Endothelial cell of umbilical vein (primary cell): ENCODE data around the gene SSR4. TPM values are rescaled to one million over a fixed set of nuclear protein-coding genes. Genes with fewer than 3 reads are reported as not detected.

ENCODE experiments used
- BruUV-seq: library from RNA; stranded (reverse); fragments of 400-500 nt; replicated peaks from 2 replicates; lab custom pipeline; 2021; lab: Mats Ljungman, UMichigan
- CTCF ChIA-PET: fragments of 300-600, 350-600 bp; sonication (Branson Sonifier 250); formaldehyde crosslinking; loops from one replicate; lab custom pipeline; 2021; ENCODE audit warnings: antibody characterized with exemption, inconsistent platforms; lab: Charles Lee
- POLR2A ChIA-PET: fragments of 300-600, 350-600 bp; sonication (Branson Sonifier 250); formaldehyde crosslinking; loops from one replicate; lab custom pipeline; 2021; ENCODE audit warnings: antibody characterized with exemption, inconsistent platforms; lab: Charles Lee
- DNase-seq: peaks from one replicate; pipeline ENCODE4 v3.0.0-alpha.2; 2011; ENCODE audit warnings: low read depth, low spot score
- FAIRE-seq: peaks from 2 replicates; lab custom pipeline; 2011; peaks lifted over from hg19 to GRCh38; lab: Jason Lieb, UNC
- H2AFZ ChIP-seq: 2 replicates; pipeline ENCODE4 v1.6.0; 2012; ENCODE audit warnings: low read depth, low read length, control low read depth, inconsistent platforms
- H3K27ac ChIP-seq: 2 replicates; pipeline ENCODE4 v1.5.1; 2011; ENCODE audit warnings: low read depth, mild to moderate bottlenecking, control low read depth, low read length, moderate library complexity; ENCODE audit not compliant: insufficient read depth
- H3K27me3 ChIP-seq, 2 experiments: 2 replicates each; pipeline versions ENCODE4 v1.6.0 to v1.6.1; 2011; ENCODE audit warnings: low read length in 2 of 2, mixed read lengths in 1 of 2; ENCODE audit not compliant: control insufficient read depth in 2 of 2, insufficient read depth in 2 of 2
- H3K36me3 ChIP-seq, 2 experiments: 2 replicates in 1 of 2; 3 replicates in 1 of 2; pipeline ENCODE4 v1.5.1; 2011; ENCODE audit warnings: low read length in 2 of 2, mild to moderate bottlenecking in 1 of 2, moderate library complexity in 1 of 2; ENCODE audit not compliant: control insufficient read depth in 2 of 2, insufficient read depth in 2 of 2; ENCODE audit errors: extremely low read depth in 1 of 2
- H3K4me1 ChIP-seq: 3 replicates; pipeline ENCODE4 v1.5.1; 2011; ENCODE audit warnings: mild to moderate bottlenecking, low read length; ENCODE audit not compliant: control insufficient read depth, insufficient read depth; ENCODE audit errors: extremely low read depth
- H3K4me2 ChIP-seq: 2 replicates; pipeline ENCODE4 v1.6.1; 2011; ENCODE audit warnings: low read length, control low read depth, mixed read lengths; ENCODE audit not compliant: insufficient read depth
- H3K4me3 ChIP-seq, 3 experiments: fragments of 200-600 bp in 1 of 3; sonication (generic), shearing (Covaris generic) in 1 of 3; replicated peaks in 1 of 3; 2 replicates each; pipeline ENCODE4 v1.5.1; 2011 to 2016; ENCODE audit warnings: control low read depth in 3 of 3, low read length in 3 of 3, mild to moderate bottlenecking in 2 of 3, inconsistent platforms in 1 of 3, low read depth in 1 of 3, moderate library complexity in 1 of 3; ENCODE audit not compliant: insufficient read depth in 1 of 3
- H3K79me2 ChIP-seq: 2 replicates; pipeline ENCODE4 v1.6.0; 2012; ENCODE audit warnings: low read length, inconsistent platforms; ENCODE audit not compliant: control insufficient read depth, insufficient read depth
- H3K9ac ChIP-seq: replicated peaks from 2 replicates; pipeline ENCODE3; 2011; ENCODE audit warnings: low read length, control low read depth; ENCODE audit not compliant: insufficient read depth; ENCODE audit errors: extremely low read depth
- H3K9me1 ChIP-seq: replicated peaks from 3 replicates; pipeline ENCODE4 v1.6.0; 2011; ENCODE audit warnings: mild to moderate bottlenecking, low read length; ENCODE audit not compliant: control insufficient read depth, insufficient read depth; ENCODE audit errors: extremely low read depth
- H3K9me3 ChIP-seq: replicated peaks from 2 replicates; pipeline ENCODE4 v1.5.1; 2012; ENCODE audit warnings: low read length, inconsistent platforms; ENCODE audit not compliant: control insufficient read depth, insufficient read depth
- H4K20me1 ChIP-seq: replicated peaks from 2 replicates; pipeline ENCODE3; 2011; ENCODE audit warnings: mild to moderate bottlenecking, low read length; ENCODE audit not compliant: control insufficient read depth, insufficient read depth; ENCODE audit errors: extremely low read depth
- EZH2 ChIP-seq: IDR thresholded peaks from 2 replicates; pipeline ENCODE4 v1.6.1; 2012; ENCODE audit warnings: borderline replicate concordance, low read depth, mild to moderate bottlenecking, moderate library complexity, low read length, inconsistent platforms; ENCODE audit not compliant: severe bottlenecking
- FOS ChIP-seq: IDR thresholded peaks from 2 replicates; pipeline ENCODE4 v1.6.1; 2011; ENCODE audit warnings: mild to moderate bottlenecking, low read length, moderate library complexity, borderline replicate concordance; ENCODE audit not compliant: insufficient read depth
- GATA2 ChIP-seq: IDR thresholded peaks from 2 replicates; pipeline ENCODE4 v1.7.0; 2011; ENCODE audit warnings: low read depth, mild to moderate bottlenecking, moderate library complexity, mixed read lengths, low read length; ENCODE audit not compliant: insufficient read length, insufficient read depth
- JUN ChIP-seq: IDR thresholded peaks from 2 replicates; pipeline ENCODE4 v1.6.1; 2011; ENCODE audit warnings: borderline replicate concordance, low read depth; ENCODE audit not compliant: insufficient read length, insufficient read depth
- MYC ChIP-seq: IDR thresholded peaks from one replicate; pipeline ENCODE4 v1.6.1; 2011; ENCODE audit warnings: mild to moderate bottlenecking, low read depth, low read length
- POLR2A ChIP-seq: IDR thresholded peaks from 2 replicates; pipeline ENCODE4 v1.6.1; 2012; ENCODE audit warnings: low read depth, mild to moderate bottlenecking, control low read depth, low read length
- POLR2AphosphoS5 ChIP-seq: IDR thresholded peaks from 2 replicates; pipeline ENCODE4 v1.6.1; 2012; ENCODE audit warnings: low read depth, mild to moderate bottlenecking, control low read depth, low read length, moderate library complexity; ENCODE audit not compliant: insufficient read depth
- dilution Hi-C: fragments of 300-500 bp; cut with MboI; formaldehyde crosslinking; loops from one replicate; pipeline ENCODE4 v1.15.0; 2019; ENCODE audit warnings: low sequenced_read_pairs; ENCODE audit not compliant: extremely low pct_ligation_motif_present
- intact Hi-C: fragments of 100-400 bp; cut with micrococcal nuclease; formaldehyde crosslinking; loops from one replicate; pipeline ENCODE4 v1.10.0; 2022
- polyA plus RNA-seq, 4 experiments: library from polyadenylated mRNA; depleted of rRNA in 3 of 4; stranded (reverse) in 3 of 4; unstranded in 1 of 4; fragments of >200 nt; gene quantifications; 2 replicates each; pipeline versions ENCODE4 v1.2.1 to v1.2.3, GENCODE V29; 2011 to 2012; ENCODE audit warnings: missing spikeins in 1 of 4
- total RNA-seq: library from RNA; stranded (reverse); gene quantifications from 2 replicates; pipeline ENCODE4 v1.2.3, GENCODE V29; 2021
- TF ChIP-seq, protein P1 (sequence below): IDR thresholded peaks from 2 replicates; pipeline ENCODE4 v1.6.1; 2011; ENCODE audit not compliant: insufficient read depth, insufficient read length
- TF ChIP-seq, protein P2 (sequence below), 2 donors: IDR thresholded peaks; 1 replicate in 1 of 2; 2 replicates in 1 of 2; pipeline ENCODE4 v1.5.1; 2011; ENCODE audit warnings: low read length in 2 of 2, mild to moderate bottlenecking in 2 of 2, moderate library complexity in 2 of 2, control low read depth in 1 of 2, inconsistent platforms in 1 of 2, low read depth in 1 of 2; ENCODE audit not compliant: insufficient read depth in 1 of 2; ENCODE audit errors: extremely low read depth in 1 of 2

SSR4 gene
- total and polyA plus RNA-seq, 2 donors (not counting 3 experiments of a cell fraction or from before 2014, with no cell fraction given) = 235 to 732 TPM

DNA sequence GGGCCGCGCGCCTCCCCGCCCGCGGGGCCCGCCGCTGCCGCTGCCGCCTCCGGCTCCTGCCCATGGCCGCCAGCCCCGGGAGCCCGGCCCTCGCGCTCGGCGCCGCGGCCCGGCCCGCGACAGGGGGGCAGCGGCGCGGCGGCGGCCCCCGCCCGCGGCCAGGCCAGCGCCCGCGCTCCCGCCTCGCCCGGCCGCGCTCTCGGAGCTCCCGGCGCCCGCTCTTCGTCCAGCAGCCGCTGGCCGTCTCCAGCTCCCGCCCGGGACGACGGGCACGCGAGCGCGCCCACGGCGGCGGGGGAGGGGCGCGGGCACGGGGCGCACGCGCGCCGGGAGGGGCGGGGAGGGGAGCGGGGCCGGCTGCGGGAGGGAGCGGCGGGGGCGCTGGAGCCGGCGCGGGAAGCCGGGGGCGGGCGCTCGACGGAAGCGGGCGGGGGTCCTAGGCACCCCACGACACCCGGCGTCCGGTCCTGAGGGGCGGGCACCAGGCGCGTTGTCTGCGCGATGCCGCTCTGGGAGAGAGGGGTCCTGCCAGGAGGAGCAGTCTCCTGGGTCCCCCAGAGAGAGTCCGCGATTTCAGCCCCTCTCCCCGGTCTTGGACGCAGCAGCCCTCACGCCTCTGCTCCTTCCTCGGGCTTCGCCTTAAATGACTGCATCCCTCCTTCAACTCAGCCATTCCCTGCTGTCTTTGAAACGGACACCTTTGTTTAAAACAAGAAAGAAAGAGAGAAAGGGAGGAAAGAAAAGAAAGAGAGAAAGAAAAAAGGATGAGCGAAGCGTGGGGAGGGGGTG lies 36.4 kb downstream of the SSR4 start:
- DNase-seq (no peak), FAIRE-seq (no peak)
- intact Hi-C loops = no loop called here
- ChIA-PET CTCF (no interaction called here), POLR2A (no interaction called here)
- Histone ChIP-seq H3K9me1 (no peaks in the 10 kb centered on the region), H3K4me3 (no peak overlapping the region), H4K20me1 (no peaks in the 10 kb centered on the region), H3K9me3 (no peaks in the 10 kb centered on the region), H3K27me3 (peaks cover 31 to 38% of the 10 kb centered on the region in 2 experiments), H3K36me3 (no peaks in the 10 kb centered on the region), H2AFZ (no peak overlapping the region), H3K27ac (no peak overlapping the region), H3K79me2 (no peaks in the 10 kb centered on the region), H3K9ac (no peak overlapping the region), H3K4me2 (no peak overlapping the region), H3K4me1 (no peaks in the 10 kb centered on the region)
- TF ChIP-seq, protein P1, sequence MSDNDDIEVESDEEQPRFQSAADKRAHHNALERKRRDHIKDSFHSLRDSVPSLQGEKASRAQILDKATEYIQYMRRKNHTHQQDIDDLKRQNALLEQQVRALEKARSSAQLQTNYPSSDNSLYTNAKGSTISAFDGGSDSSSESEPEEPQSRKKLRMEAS = no peak
- peak; percentile 79 for TF ChIP-seq EZH2
- dilution Hi-C loops = no loop called here
- no TSS peak for BruUV-seq

DNA sequence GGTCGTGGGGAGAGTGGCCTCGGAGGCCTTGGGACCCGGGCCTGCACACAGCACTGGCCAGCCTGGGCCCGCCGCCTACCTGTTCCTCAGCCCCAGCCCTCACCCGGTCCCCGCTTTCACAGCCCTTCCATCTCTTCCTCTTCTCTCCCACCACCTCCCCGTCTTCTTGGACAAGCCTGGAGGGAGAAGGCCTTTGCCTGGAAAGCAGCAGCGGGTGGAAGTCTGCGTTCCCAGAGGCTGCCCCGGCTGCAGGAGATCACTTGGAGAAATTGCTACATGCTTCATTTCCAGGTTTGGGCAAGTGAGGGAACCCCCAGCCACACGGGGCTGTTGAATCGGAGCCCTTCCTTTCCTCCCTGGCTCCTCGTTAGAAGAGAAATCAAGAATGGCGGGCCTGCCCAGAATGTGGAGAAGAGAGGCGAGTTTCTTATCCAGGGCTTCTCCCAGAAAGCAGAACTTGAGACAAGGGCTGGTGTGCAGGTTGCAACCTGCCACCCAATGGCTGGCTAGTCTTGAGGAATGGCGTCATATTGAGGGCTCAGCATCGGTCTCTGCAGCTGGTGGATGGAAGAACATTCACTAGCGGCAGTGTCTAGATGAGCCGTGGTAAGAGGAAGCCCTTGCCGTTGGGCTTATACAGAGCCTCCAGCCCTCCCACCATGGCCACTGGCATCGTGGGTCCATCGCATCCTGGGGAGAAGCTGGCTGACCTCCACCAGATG lies 37.1 kb downstream of the SSR4 start:
- FAIRE-seq (no peak), DNase-seq (no peak)
- Histone ChIP-seq H4K20me1 (no peaks in the 10 kb centered on the region), H3K36me3 (no peaks in the 10 kb centered on the region), H3K9me1 (no peaks in the 10 kb centered on the region), H3K9ac (no peak overlapping the region), H3K4me3 (no peak overlapping the region), H3K27me3 (peaks cover 31 to 38% of the 10 kb centered on the region in 2 experiments), H3K4me1 (no peaks in the 10 kb centered on the region), H2AFZ (no peak overlapping the region), H3K9me3 (no peaks in the 10 kb centered on the region), H3K4me2 (no peak overlapping the region), H3K79me2 (no peaks in the 10 kb centered on the region), H3K27ac (no peak overlapping the region)
- ChIA-PET CTCF (no interaction called here), POLR2A (no interaction called here)
- intact Hi-C loops = no loop called here
- TF ChIP-seq, protein P2, sequence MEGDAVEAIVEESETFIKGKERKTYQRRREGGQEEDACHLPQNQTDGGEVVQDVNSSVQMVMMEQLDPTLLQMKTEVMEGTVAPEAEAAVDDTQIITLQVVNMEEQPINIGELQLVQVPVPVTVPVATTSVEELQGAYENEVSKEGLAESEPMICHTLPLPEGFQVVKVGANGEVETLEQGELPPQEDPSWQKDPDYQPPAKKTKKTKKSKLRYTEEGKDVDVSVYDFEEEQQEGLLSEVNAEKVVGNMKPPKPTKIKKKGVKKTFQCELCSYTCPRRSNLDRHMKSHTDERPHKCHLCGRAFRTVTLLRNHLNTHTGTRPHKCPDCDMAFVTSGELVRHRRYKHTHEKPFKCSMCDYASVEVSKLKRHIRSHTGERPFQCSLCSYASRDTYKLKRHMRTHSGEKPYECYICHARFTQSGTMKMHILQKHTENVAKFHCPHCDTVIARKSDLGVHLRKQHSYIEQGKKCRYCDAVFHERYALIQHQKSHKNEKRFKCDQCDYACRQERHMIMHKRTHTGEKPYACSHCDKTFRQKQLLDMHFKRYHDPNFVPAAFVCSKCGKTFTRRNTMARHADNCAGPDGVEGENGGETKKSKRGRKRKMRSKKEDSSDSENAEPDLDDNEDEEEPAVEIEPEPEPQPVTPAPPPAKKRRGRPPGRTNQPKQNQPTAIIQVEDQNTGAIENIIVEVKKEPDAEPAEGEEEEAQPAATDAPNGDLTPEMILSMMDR (IDR thresholded peaks at IDR 0.05; ENCODE audit: extremely low read depth in 1 of 2, insufficient read depth in 1 of 2, low read depth in 1 of 2, low read length in 2 of 2) = no peak
- no peak for TF ChIP-seq POLR2AphosphoS5
- no peak for TF ChIP-seq GATA2
- no peak for TF ChIP-seq POLR2A
- TF ChIP-seq JUN = no peak
- no peak for TF ChIP-seq MYC
- peak; percentile 54 for TF ChIP-seq EZH2
- TF ChIP-seq FOS = no peak
- dilution Hi-C loops = no loop called here
- no TSS peak for BruUV-seq
